GM18505 (cell line): ENCODE measurements around the gene ANTXR1.

Experiments used
- ATAC-seq: cut with Tn5 transposase; IDR thresholded peaks from one replicate; pipeline ENCODE4 v1.9.1; 2021; ENCODE audit not compliant: unreplicated experiment
- POLR2A ChIP-seq: IDR thresholded peaks from 4 replicates; pipeline ENCODE4 v1.6.1; 2011; ENCODE audit warnings: borderline replicate concordance; ENCODE audit not compliant: insufficient read depth, insufficient read length; ENCODE audit errors: extremely low read depth

ANTXR1 gene

GRCh38 chr2:69134306-69134945 lies 121.4 kb downstream of the ANTXR1 start:
- TF ChIP-seq POLR2A, result no peak
- no peak for ATAC-seq

GRCh38 chr2:69138247-69138772 lies 125.3 kb downstream of the ANTXR1 start:
- no peak for ATAC-seq
- TF ChIP-seq POLR2A, result no peak

- ATAC-seq, result no peak
- no peak for TF ChIP-seq POLR2A
These were observed 125.9 kb downstream of the ANTXR1 start for GRCh38 chr2:69138793-69139459.

- ATAC-seq, result no peak
- no peak for TF ChIP-seq POLR2A
These were observed 127.0 kb downstream of the ANTXR1 start for GRCh38 chr2:69139778-69140670.

GRCh38 chr2:69141061-69141460 lies 128.1 kb downstream of the ANTXR1 start:
- TF ChIP-seq POLR2A, result no peak
- no peak for ATAC-seq

GRCh38 chr2:69143748-69144360 lies 130.9 kb downstream of the ANTXR1 start:
- no peak for TF ChIP-seq POLR2A
- ATAC-seq, result no peak

- TF ChIP-seq POLR2A, result no peak
- no peak for ATAC-seq
These were observed 132.2 kb downstream of the ANTXR1 start for GRCh38 chr2:69145204-69145603.

GRCh38 chr2:69147841-69148533 lies 135.0 kb downstream of the ANTXR1 start:
- ATAC-seq, result no peak
- no peak for TF ChIP-seq POLR2A

GRCh38 chr2:69149631-69150215 lies 136.7 kb downstream of the ANTXR1 start:
- TF ChIP-seq POLR2A, result no peak
- no peak for ATAC-seq

GRCh38 chr2:69151931-69152330 lies 139.0 kb downstream of the ANTXR1 start:
- no peak for TF ChIP-seq POLR2A
- ATAC-seq, result no peak

- ATAC-seq, result no peak
- no peak for TF ChIP-seq POLR2A
These were observed 140.0 kb downstream of the ANTXR1 start for GRCh38 chr2:69152847-69153583.

GRCh38 chr2:69154106-69154505 lies 141.1 kb downstream of the ANTXR1 start:
- no peak for TF ChIP-seq POLR2A
- no peak for ATAC-seq

- no peak for ATAC-seq
- no peak for TF ChIP-seq POLR2A
These were observed 143.6 kb downstream of the ANTXR1 start for GRCh38 chr2:69156624-69157023.
